DMS153 (cell line): ENCODE results near the gene MLKL.
"Not testable (repeated sequence)": the region's sequence is repeated elsewhere in the genome, so short reads cannot be mapped to it uniquely, and the experiment has no call there.

Source experiments
- DNase-seq: peaks from one replicate; lab custom pipeline; 2025; lab: John Stamatoyannopoulos, UW

Gene MLKL

GRCh38 chr16:74699666-74700065 is 996 bp downstream of the MLKL start:
- DNase-seq = no peak

- no peak for DNase-seq
These were observed 2.4 kb downstream of the MLKL start for GRCh38 chr16:74698222-74698621.

- DNase-seq = peak; percentile 71
These were observed 4.9 kb downstream of the MLKL start for GRCh38 chr16:74695450-74696422.

- no peak for DNase-seq
These were observed 9.4 kb downstream of the MLKL start for GRCh38 chr16:74691093-74691855.

GRCh38 chr16:74682556-74682955 is 18.1 kb downstream of the MLKL start:
- no peak for DNase-seq

GRCh38 chr16:74680681-74681080 is 20.0 kb downstream of the MLKL start:
- no peak for DNase-seq

- no peak for DNase-seq
These were observed 20.7 kb downstream of the MLKL start for GRCh38 chr16:74679983-74680382.

GRCh38 chr16:74677868-74678267 is 22.8 kb downstream of the MLKL start:
- DNase-seq = no peak

GRCh38 chr16:74673876-74674275 is 26.8 kb downstream of the MLKL start:
- no peak for DNase-seq

GRCh38 chr16:74668877-74669276 is 31.8 kb downstream of the MLKL start:
- DNase-seq = not testable (repeated sequence)

- DNase-seq = no peak
These were observed 33.4 kb downstream of the MLKL start for GRCh38 chr16:74667255-74667700.

- DNase-seq = peak; percentile 99
These were observed 34.0 kb downstream of the MLKL start, which contains the start of gene RFWD3 for GRCh38 chr16:74666425-74667254. TSS of gene RFWD3 (minus strand) at chr16:74666877. CDS start at chr16:74661449, 5,428 bp downstream.

- no peak for DNase-seq
These were observed 34.6 kb downstream of the MLKL start for GRCh38 chr16:74666010-74666421.

GRCh38 chr16:74661064-74661463 is 39.6 kb downstream of the MLKL start:
- no peak for DNase-seq

- DNase-seq = no peak
These were observed 40.3 kb downstream of the MLKL start for GRCh38 chr16:74660383-74660782.

- no peak for DNase-seq
These were observed 41.6 kb downstream of the MLKL start for GRCh38 chr16:74659041-74659440.

GRCh38 chr16:74657870-74658642 is 42.6 kb downstream of the MLKL start:
- DNase-seq = no peak

- DNase-seq = no peak
These were observed 46.1 kb downstream of the MLKL start for GRCh38 chr16:74654536-74655050.

- DNase-seq = not testable (repeated sequence)
These were observed 47.8 kb downstream of the MLKL start for GRCh38 chr16:74652883-74653282.

GRCh38 chr16:74652249-74652648 is 48.4 kb downstream of the MLKL start:
- DNase-seq = no peak

- DNase-seq = no peak
These were observed 48.8 kb downstream of the MLKL start for GRCh38 chr16:74651841-74652240.
